ENCODE results near the gene MOG. TPM values are rescaled to one million over a fixed set of nuclear protein-coding genes. Genes with fewer than 3 reads are reported as not detected.

MOG gene
- total RNA-seq, 4 donors from 2014 or later = not detected

DNA sequence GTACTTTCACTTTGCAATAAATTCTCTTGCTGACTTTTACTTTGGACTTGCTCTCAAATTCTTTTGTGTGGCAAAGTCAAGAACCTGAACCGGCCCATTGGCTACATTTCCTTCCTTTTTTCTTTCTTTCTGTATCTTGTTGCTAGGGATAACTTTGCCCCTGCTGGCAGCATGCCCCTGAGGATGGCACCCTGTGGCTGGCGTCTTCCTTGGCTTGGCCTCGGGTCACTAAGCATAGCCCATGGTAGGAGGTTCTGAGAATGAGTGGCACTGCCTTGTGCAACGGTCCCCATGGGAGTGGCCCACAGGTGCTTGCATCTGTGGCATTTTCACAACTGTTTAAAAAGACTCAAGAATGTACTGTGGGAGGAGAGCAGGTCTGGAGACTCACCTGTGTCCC, 52.3 kb downstream of the MOG start:
- Histone ChIP-seq H3K27ac (no peak overlapping the region), H3K36me3 (no peaks in the 10 kb centered on the region), H3K4me3 (no peak overlapping the region), H3K9me3 (no peaks in the 10 kb centered on the region), H3K4me1 (no peaks in the 10 kb centered on the region), H3K27me3 (peaks cover 0 to 10% of the 10 kb centered on the region in 2 donors)
- TF ChIP-seq POLR2A (IDR thresholded peaks at IDR 0.05) (no peak), EP300 (IDR thresholded peaks at IDR 0.05) (no peak)
- TF ChIP-seq, protein P1, sequence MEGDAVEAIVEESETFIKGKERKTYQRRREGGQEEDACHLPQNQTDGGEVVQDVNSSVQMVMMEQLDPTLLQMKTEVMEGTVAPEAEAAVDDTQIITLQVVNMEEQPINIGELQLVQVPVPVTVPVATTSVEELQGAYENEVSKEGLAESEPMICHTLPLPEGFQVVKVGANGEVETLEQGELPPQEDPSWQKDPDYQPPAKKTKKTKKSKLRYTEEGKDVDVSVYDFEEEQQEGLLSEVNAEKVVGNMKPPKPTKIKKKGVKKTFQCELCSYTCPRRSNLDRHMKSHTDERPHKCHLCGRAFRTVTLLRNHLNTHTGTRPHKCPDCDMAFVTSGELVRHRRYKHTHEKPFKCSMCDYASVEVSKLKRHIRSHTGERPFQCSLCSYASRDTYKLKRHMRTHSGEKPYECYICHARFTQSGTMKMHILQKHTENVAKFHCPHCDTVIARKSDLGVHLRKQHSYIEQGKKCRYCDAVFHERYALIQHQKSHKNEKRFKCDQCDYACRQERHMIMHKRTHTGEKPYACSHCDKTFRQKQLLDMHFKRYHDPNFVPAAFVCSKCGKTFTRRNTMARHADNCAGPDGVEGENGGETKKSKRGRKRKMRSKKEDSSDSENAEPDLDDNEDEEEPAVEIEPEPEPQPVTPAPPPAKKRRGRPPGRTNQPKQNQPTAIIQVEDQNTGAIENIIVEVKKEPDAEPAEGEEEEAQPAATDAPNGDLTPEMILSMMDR (IDR thresholded peaks at IDR 0.05) = no peak
- no peak for DNase-seq (ENCODE audit: low spot score in 2 of 2)
- 55 to 57% methylated on average over 4 of the region's 4 CpGs for WGBS, 2 donors

DNA sequence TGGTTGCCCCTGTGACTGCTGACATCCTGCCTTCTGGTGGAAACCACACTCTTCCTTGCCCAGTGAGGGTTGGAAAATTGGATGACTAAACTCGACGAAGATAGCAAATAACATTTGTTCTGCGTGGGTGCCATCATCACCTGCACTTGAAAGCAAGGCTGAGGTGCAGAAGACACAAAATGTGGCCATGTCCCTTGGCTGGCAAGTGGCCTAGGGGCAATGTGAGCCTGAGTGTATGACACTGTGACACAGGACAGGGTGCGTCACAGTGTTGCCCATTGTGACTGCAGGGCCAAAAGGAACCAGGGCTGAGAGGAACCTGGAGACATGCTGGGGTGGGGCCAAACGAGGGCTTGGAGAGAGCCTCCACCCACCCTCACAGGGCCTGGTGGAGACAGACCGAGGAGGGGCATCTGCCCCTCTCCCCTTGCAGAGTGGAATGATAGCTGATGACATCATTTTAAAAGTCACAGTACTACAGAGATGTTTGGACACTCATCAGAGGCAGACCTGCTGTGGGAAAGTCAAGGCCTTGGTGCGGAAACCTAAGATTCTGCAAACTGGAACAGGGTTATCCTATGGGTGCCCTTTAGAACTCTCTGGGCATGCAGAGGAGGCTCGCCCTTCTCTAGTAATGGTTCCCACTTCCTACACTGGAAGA, 53.5 kb downstream of the MOG start:
- H3K27me3 ChIP-seq = peaks cover 0 to 10% of the 10 kb centered on the region in 2 donors
- DNase-seq (ENCODE audit: low spot score in 2 of 2) = no peak
- WGBS, 2 donors = 67 to 75% methylated on average over 8 of the region's 8 CpGs
- no peak overlapping the region for H3K27ac ChIP-seq
- no peaks in the 10 kb centered on the region for H3K9me3 ChIP-seq
- H3K4me1 ChIP-seq = no peaks in the 10 kb centered on the region
- no peak overlapping the region for H3K4me3 ChIP-seq
- no peaks in the 10 kb centered on the region for H3K36me3 ChIP-seq
- TF ChIP-seq, protein P1 (IDR thresholded peaks at IDR 0.05) = no peak
- no peak for TF ChIP-seq EP300 (IDR thresholded peaks at IDR 0.05)
- TF ChIP-seq POLR2A (IDR thresholded peaks at IDR 0.05) = no peak

- peaks cover 0 to 10% (median 0%) of the 10 kb centered on the region in 3 donors for H3K36me3 ChIP-seq
- no peaks in the 10 kb centered on the region for H3K27me3 ChIP-seq
- H3K27ac ChIP-seq = no peak overlapping the region
- H3K9me3 ChIP-seq = no peaks in the 10 kb centered on the region
- TF ChIP-seq, protein P1 (IDR thresholded peaks at IDR 0.05) = no peak
- TF ChIP-seq EP300 (IDR thresholded peaks at IDR 0.05) (no peak), POLR2A (IDR thresholded peaks at IDR 0.05) (no peak)
- 17 to 35% methylated on average over 2 of the region's 2 CpGs for WGBS, 2 donors
- H3K4me1 ChIP-seq = peaks cover 0 to 20% (median 8%) of the 10 kb centered on the region in 4 donors
- no peak for DNase-seq (ENCODE audit: low spot score in 2 of 2)
- no peak overlapping the region for H3K4me3 ChIP-seq
Measured at GRCh38 chr6:29720863-29721262, 64.0 kb downstream of the MOG start.

Small RNAs within 50 kb of the gene (small RNA-seq; reads per million reads assigned to genes)
- not detected for gene SUMO2P1

Other genes with a start within 250 kb of the MOG start
- gene OR12D1, start 242.2 kb upstream of the MOG start, total RNA-seq = not detected
- gene OR10C1, start 217.8 kb upstream of the MOG start, total RNA-seq = not detected
- not detected for gene OR11A1, start 200.0 kb upstream of the MOG start, total RNA-seq
- gene OR2H1, start 199.9 kb upstream of the MOG start, total RNA-seq = not detected
- under 1 TPM in 1 of 4 donors, not detected in 3; 0.42 TPM for gene MAS1L, start 169.1 kb upstream of the MOG start, total RNA-seq
- 10 to 100 TPM in 1 of 4 donors, under 1 TPM in 1, not detected in 2; 0.63 to 11.6 TPM for gene UBD, start 97.4 kb upstream of the MOG start, total RNA-seq
- gene OR2H2, start 72.0 kb upstream of the MOG start, total RNA-seq = not detected
- gene GABBR1, start 23.9 kb upstream of the MOG start, total RNA-seq = 10 to 100 TPM; 55.3 to 89.6 (median 70.5) TPM
- under 1 TPM in 1 of 4 donors, not detected in 3; 0.66 TPM for gene ZFP57, start 24.1 kb downstream of the MOG start, total RNA-seq
- 100 to 1,000 TPM in 2 of 4 donors, 10 to 100 TPM in 2; 63.0 to 117 (median 101) TPM for gene HLA-F, start 66.3 kb downstream of the MOG start, total RNA-seq
- gene HLA-G, start 170.7 kb downstream of the MOG start, total RNA-seq = not detected